Fibroblast of skin of left quadriceps (primary cell): ENCODE data around the gene MED10.

Source experiments
- DNase-seq, 2 experiments: peaks; one replicate each; pipeline ENCODE4 v3.0.0-alpha.2; 2013; ENCODE audit warnings: low read depth in 2 of 2

Gene MED10

GRCh38 chr5:6377905-6378765, at the start of gene MED10:
Gene MED10, minus strand, starts transcription at chr5:6378547. Its CDS starts 64 bp downstream, at chr5:6378483.
- peak; percentile 82 to 88 for DNase-seq

- DNase-seq = no peak
Measured at GRCh38 chr5:6427694-6428093, 49.3 kb upstream of the MED10 start.

- no peak for DNase-seq
Measured at GRCh38 chr5:6424700-6425099, 46.4 kb upstream of the MED10 start.

GRCh38 chr5:6424110-6424659, 45.8 kb upstream of the MED10 start:
- DNase-seq = no peak

GRCh38 chr5:6423327-6424109, 45.2 kb upstream of the MED10 start:
- no peak for DNase-seq

- no peak for DNase-seq
Measured at GRCh38 chr5:6419340-6419852, 41.0 kb upstream of the MED10 start.

GRCh38 chr5:6418679-6419276, 40.4 kb upstream of the MED10 start:
- no peak for DNase-seq

GRCh38 chr5:6417657-6418056, 39.3 kb upstream of the MED10 start:
- DNase-seq = no peak

GRCh38 chr5:6412811-6413210, 34.5 kb upstream of the MED10 start:
- no peak for DNase-seq

- DNase-seq = no peak
Measured at GRCh38 chr5:6411141-6411540, 32.8 kb upstream of the MED10 start.

GRCh38 chr5:6410421-6410820, 32.1 kb upstream of the MED10 start:
- DNase-seq = no peak

GRCh38 chr5:6408627-6409446, 30.5 kb upstream of the MED10 start:
- DNase-seq = no peak

GRCh38 chr5:6408260-6408596, 29.9 kb upstream of the MED10 start:
- no peak for DNase-seq

GRCh38 chr5:6407558-6408259, 29.4 kb upstream of the MED10 start:
- no peak for DNase-seq

- DNase-seq = no peak
Measured at GRCh38 chr5:6405591-6405990, 27.2 kb upstream of the MED10 start.

GRCh38 chr5:6404129-6404528, 25.8 kb upstream of the MED10 start:
- DNase-seq = peak; percentile 76 to 81

- DNase-seq = no peak
Measured at GRCh38 chr5:6403416-6403815, 25.1 kb upstream of the MED10 start.

GRCh38 chr5:6402939-6403338, 24.6 kb upstream of the MED10 start:
- peak; percentile 74 to 75 for DNase-seq

GRCh38 chr5:6401410-6401809, 23.1 kb upstream of the MED10 start:
- DNase-seq = no peak
